Frontal cortex (tissue), 4 donors: ENCODE measurements around the gene FARSB. TPM values are rescaled to one million over a fixed set of nuclear protein-coding genes. Genes with fewer than 3 reads are reported as not detected.
"Not testable (repeated sequence)": the region's sequence is repeated elsewhere in the genome, so short reads cannot be mapped to it uniquely, and the experiment has no call there.

Experiments
- DNase-seq, 2 donors: peaks; one replicate each; pipeline ENCODE4 v3.0.0; 2012; ENCODE audit warnings: low spot score in 2 of 2
- FAIRE-seq: peaks from 2 replicates; lab custom pipeline; 2012; peaks lifted over from hg19 to GRCh38; lab: Jason Lieb, UNC
- total RNA-seq: library from RNA; depleted of rRNA; stranded (reverse); fragments of >200 nt; gene quantifications from one replicate; pipeline ENCODE4 v1.2.3, GENCODE V29; 2014
- donor health status: control.
- donor health status: control.
- donor health status: control.

The FARSB gene
- 35.5 TPM for total RNA-seq

GRCh38 chr2:222655787-222656525 lies at the start of gene FARSB:
TSS of gene FARSB (minus strand) at chr2:222656092. CDS start at chr2:222656073, 19 bp downstream.
- DNase-seq: peak; percentile 81 to 86
- no peak for FAIRE-seq

- DNase-seq (no peak), FAIRE-seq (no peak)
Observed at GRCh38 chr2:222703886-222704285, 48.0 kb upstream of the FARSB start.

- no peak for DNase-seq
- no peak for FAIRE-seq
Observed at GRCh38 chr2:222703091-222703490, 47.2 kb upstream of the FARSB start.

- FAIRE-seq (no peak), DNase-seq (no peak)
Observed at GRCh38 chr2:222701721-222702131, 45.8 kb upstream of the FARSB start.

GRCh38 chr2:222701233-222701632 lies 45.3 kb upstream of the FARSB start:
- DNase-seq (no peak), FAIRE-seq (no peak)

GRCh38 chr2:222698276-222698675 lies 42.4 kb upstream of the FARSB start:
- FAIRE-seq (no peak), DNase-seq (no peak)

- no peak for FAIRE-seq
- DNase-seq: no peak
Observed at GRCh38 chr2:222693837-222694236, 37.9 kb upstream of the FARSB start.

GRCh38 chr2:222693413-222693812 lies 37.5 kb upstream of the FARSB start:
- not testable (repeated sequence) for DNase-seq, FAIRE-seq

GRCh38 chr2:222690564-222691200 lies 34.8 kb upstream of the FARSB start:
- peak; percentile 28 for FAIRE-seq
- DNase-seq: peak in 1 of 2 donors; percentile 79

GRCh38 chr2:222689322-222689721 lies 33.4 kb upstream of the FARSB start:
- FAIRE-seq (no peak), DNase-seq (no peak)

GRCh38 chr2:222688917-222689316 lies 33.0 kb upstream of the FARSB start:
- DNase-seq (no peak), FAIRE-seq (no peak)

- FAIRE-seq (no peak), DNase-seq (no peak)
Observed at GRCh38 chr2:222686086-222686750, 30.3 kb upstream of the FARSB start.

- DNase-seq (no peak), FAIRE-seq (no peak)
Observed at GRCh38 chr2:222683805-222684204, 27.9 kb upstream of the FARSB start.

GRCh38 chr2:222677981-222678380 lies 22.1 kb upstream of the FARSB start:
- DNase-seq: no peak

GRCh38 chr2:222673883-222674282 lies 18.0 kb upstream of the FARSB start:
- FAIRE-seq: no peak

More at GRCh38 chr2:222677981-222678380, 22.1 kb upstream of the FARSB start:
- no peak for FAIRE-seq

GRCh38 chr2:222673273-222673672 lies 17.4 kb upstream of the FARSB start:
- DNase-seq (no peak), FAIRE-seq (no peak)

More at GRCh38 chr2:222673883-222674282, 18.0 kb upstream of the FARSB start:
- DNase-seq: no peak

GRCh38 chr2:222672068-222672401 lies 16.1 kb upstream of the FARSB start:
- FAIRE-seq: no peak
- no peak for DNase-seq

- FAIRE-seq: no peak
- peak; percentile 69 to 74 for DNase-seq
Observed at GRCh38 chr2:222671259-222672067, 15.6 kb upstream of the FARSB start, which contains the start of gene MOGAT1. TSS of gene MOGAT1 (plus strand) at chr2:222671658. CDS start at chr2:222671786, 128 bp downstream.

- DNase-seq (no peak), FAIRE-seq (no peak)
Observed at GRCh38 chr2:222670191-222671038, 14.5 kb upstream of the FARSB start.
